ENCODE results near the gene RASSF3.

RASSF3 gene

GRCh38 chr12:64658892-64659481, 48.7 kb downstream of the RASSF3 start:
- Mint-ChIP-seq H3K36me3 (ENCODE audit: low read depth) (no peaks in the 10 kb centered on the region), H3K4me3 (no peak overlapping the region), H3K27ac (peak overlapping the region in 2 of 3 experiments; percentile 22 to 73), H3K4me1 (peaks cover 44% of the 10 kb centered on the region), H3K9me3 (no peaks in the 10 kb centered on the region), H3K27me3 (ENCODE audit: low read depth) (peaks cover 5% of the 10 kb centered on the region)
- TF ChIP-seq CTCF (IDR thresholded peaks at IDR 0.05; ENCODE audit: unreplicated experiment in 3 of 3) = no peak

- Mint-ChIP-seq H3K27me3 (ENCODE audit: low read depth) (peaks cover 5% of the 10 kb centered on the region), H3K36me3 (ENCODE audit: low read depth) (no peaks in the 10 kb centered on the region), H3K9me3 (no peaks in the 10 kb centered on the region), H3K27ac (no peak overlapping the region), H3K4me3 (no peak overlapping the region), H3K4me1 (peaks cover 49% of the 10 kb centered on the region)
- TF ChIP-seq CTCF (IDR thresholded peaks at IDR 0.05; ENCODE audit: unreplicated experiment in 3 of 3) = no peak
These were observed 50.1 kb downstream of the RASSF3 start for GRCh38 chr12:64660237-64661018.

GRCh38 chr12:64663015-64663414, 52.7 kb downstream of the RASSF3 start:
- no peak overlapping the region for H3K27ac Mint-ChIP-seq
- H3K27me3 Mint-ChIP-seq (ENCODE audit: low read depth) = peaks cover 5% of the 10 kb centered on the region
- H3K4me3 Mint-ChIP-seq = no peak overlapping the region
- H3K9me3 Mint-ChIP-seq = no peaks in the 10 kb centered on the region
- H3K36me3 Mint-ChIP-seq (ENCODE audit: low read depth) = no peaks in the 10 kb centered on the region
- no peak for TF ChIP-seq CTCF (IDR thresholded peaks at IDR 0.05; ENCODE audit: unreplicated experiment in 3 of 3)
- H3K4me1 Mint-ChIP-seq = peaks cover 57% of the 10 kb centered on the region

- no peaks in the 10 kb centered on the region for H3K9me3 Mint-ChIP-seq
- TF ChIP-seq CTCF (IDR thresholded peaks at IDR 0.05; ENCODE audit: unreplicated experiment in 3 of 3) = no peak
- H3K4me1 Mint-ChIP-seq = peaks cover 62% of the 10 kb centered on the region
- no peaks in the 10 kb centered on the region for H3K27me3 Mint-ChIP-seq (ENCODE audit: low read depth)
- peak overlapping the region in 1 of 3 experiments; percentile 12 for H3K4me3 Mint-ChIP-seq
- peak overlapping the region; percentile 69 to 84 (median 77) for H3K27ac Mint-ChIP-seq
- no peaks in the 10 kb centered on the region for H3K36me3 Mint-ChIP-seq (ENCODE audit: low read depth)
These were observed 55.2 kb downstream of the RASSF3 start for GRCh38 chr12:64665514-64665913.

GRCh38 chr12:64666054-64666914, 56.0 kb downstream of the RASSF3 start:
- H3K9me3 Mint-ChIP-seq = no peaks in the 10 kb centered on the region
- H3K27ac Mint-ChIP-seq = peak overlapping the region; percentile 69 to 84 (median 77)
- no peaks in the 10 kb centered on the region for H3K36me3 Mint-ChIP-seq (ENCODE audit: low read depth)
- peaks cover 66% of the 10 kb centered on the region for H3K4me1 Mint-ChIP-seq
- peak overlapping the region in 1 of 3 experiments; percentile 12 for H3K4me3 Mint-ChIP-seq
- H3K27me3 Mint-ChIP-seq (ENCODE audit: low read depth) = no peaks in the 10 kb centered on the region
- no peak for TF ChIP-seq CTCF (IDR thresholded peaks at IDR 0.05; ENCODE audit: unreplicated experiment in 3 of 3)
